WTC11 (cell line): ENCODE data around the gene OR4P4. TPM values are rescaled to one million over a fixed set of nuclear protein-coding genes. Genes with fewer than 3 reads are reported as not detected.

Experiments
- ATAC-seq: fragments of 200-7000 bp; cut with Tn5 transposase; 2 replicates; pipeline ENCODE4 v1.10.0; 2021; ENCODE audit warnings: mild to moderate bottlenecking, moderate library complexity
- CTCF ChIA-PET: fragments of 300-600 bp; sonication (Branson Sonifier 250); formaldehyde crosslinking; loops from one replicate; lab custom pipeline; 2021; ENCODE audit warnings: antibody characterized with exemption; lab: Charles Lee
- POLR2A ChIA-PET: fragments of 350-600 bp; sonication (Branson Sonifier 250); formaldehyde crosslinking; loops from one replicate; lab custom pipeline; 2021; ENCODE audit warnings: antibody characterized with exemption; lab: Charles Lee
- DNase-seq: peaks from one replicate; pipeline ENCODE4 v3.0.0; 2021; ENCODE audit warnings: low spot score
- H3K27ac Mint-ChIP-seq: 2 replicates; pipeline ENCODE4 v1.8.0; 2021; ENCODE audit warnings: mixed read lengths
- H3K27me3 Mint-ChIP-seq: 2 replicates; pipeline ENCODE4 v1.8.0; 2021; ENCODE audit warnings: low read depth, mild to moderate bottlenecking, moderate library complexity, mixed read lengths
- H3K36me3 Mint-ChIP-seq: 2 replicates; pipeline ENCODE4 v1.8.0; 2021; ENCODE audit warnings: mixed read lengths
- H3K4me1 Mint-ChIP-seq: 2 replicates; pipeline ENCODE4 v1.8.0; 2022; ENCODE audit warnings: mixed read lengths
- H3K4me3 Mint-ChIP-seq: 2 replicates; pipeline ENCODE4 v1.8.0; 2021; ENCODE audit warnings: mild to moderate bottlenecking, moderate library complexity, mixed read lengths
- H3K9me3 Mint-ChIP-seq: 2 replicates; pipeline ENCODE4 v1.8.0; 2021; ENCODE audit warnings: mixed read lengths
- ATF1 ChIP-seq: sonication (generic); formaldehyde crosslinking; IDR thresholded peaks from 2 replicates; pipeline ENCODE4 v1.8.1; 2023; ENCODE audit warnings: mild to moderate bottlenecking, moderate library complexity, missing genetic modification reagents
- FOXK1 ChIP-seq: sonication (generic); formaldehyde crosslinking; IDR thresholded peaks from 2 replicates; pipeline ENCODE4 v1.8.0; 2022; ENCODE audit warnings: mild to moderate bottlenecking, moderate library complexity, missing genetic modification reagents
- FOXP1 ChIP-seq: sonication (generic); formaldehyde crosslinking; IDR thresholded peaks from 2 replicates; pipeline ENCODE4 v1.8.0; 2022; ENCODE audit warnings: missing genetic modification reagents, mild to moderate bottlenecking, moderate library complexity, borderline replicate concordance
- GRHL2 ChIP-seq: fragments of 250-450 bp; sonication (Bioruptor Pico); IDR thresholded peaks from 2 replicates; pipeline ENCODE4 v1.8.0; 2022; ENCODE audit warnings: mild to moderate bottlenecking, moderate library complexity; ENCODE audit not compliant: insufficient replicate concordance, severe bottlenecking
- GTF2I ChIP-seq: fragments of 250-450 bp; sonication (Bioruptor Pico); conservative IDR thresholded peaks from 2 replicates; pipeline ENCODE4 v1.4.0; 2021; ENCODE audit warnings: mild to moderate bottlenecking
- MXD4 ChIP-seq: fragments of 250-450 bp; sonication (Bioruptor Pico); IDR thresholded peaks from 2 replicates; pipeline ENCODE4 v1.8.0; 2021; ENCODE audit warnings: mild to moderate bottlenecking, moderate library complexity, borderline replicate concordance
- RELA ChIP-seq: sonication (generic); formaldehyde crosslinking; IDR thresholded peaks from 2 replicates; pipeline ENCODE4 v1.8.1; 2022; ENCODE audit warnings: missing genetic modification reagents, mild to moderate bottlenecking, borderline replicate concordance
- RORB ChIP-seq: fragments of 250-450 bp; sonication (Bioruptor Pico); IDR thresholded peaks from 2 replicates; pipeline ENCODE4 v1.9.0; 2021; ENCODE audit warnings: mild to moderate bottlenecking
- TCF7 ChIP-seq: sonication (generic); formaldehyde crosslinking; IDR thresholded peaks from 2 replicates; pipeline ENCODE4 v1.8.0; 2022; ENCODE audit warnings: mild to moderate bottlenecking, low read depth, missing genetic modification reagents, moderate library complexity
- TEAD1 ChIP-seq: sonication (generic); formaldehyde crosslinking; IDR thresholded peaks from 2 replicates; pipeline ENCODE4 v1.8.0; 2022; ENCODE audit warnings: mild to moderate bottlenecking, missing genetic modification reagents
- ZNF263 ChIP-seq: sonication (generic); formaldehyde crosslinking; IDR thresholded peaks from 2 replicates; pipeline ENCODE4 v1.8.1; 2022; ENCODE audit warnings: low read depth, mild to moderate bottlenecking, moderate library complexity, missing genetic modification reagents
- total RNA-seq: library from RNA; stranded (reverse); gene quantifications from 3 replicates; pipeline ENCODE4 v1.2.3, GENCODE V29; 2021
- TF ChIP-seq, protein P1 (sequence below): fragments of 250-450 bp; sonication (Bioruptor Pico); IDR thresholded peaks from 2 replicates; pipeline ENCODE4 v1.9.0; 2021; ENCODE audit warnings: mild to moderate bottlenecking, borderline replicate concordance
- TF ChIP-seq, protein P2 (sequence below): sonication (generic); formaldehyde crosslinking; IDR thresholded peaks from 2 replicates; pipeline ENCODE4 v1.8.1; 2023; ENCODE audit warnings: mild to moderate bottlenecking, moderate library complexity, missing genetic modification reagents
- TF ChIP-seq, protein P3 (sequence below): fragments of 250-450 bp; sonication (Bioruptor Pico); IDR thresholded peaks from 2 replicates; pipeline ENCODE4 v1.9.0; 2021; ENCODE audit warnings: mild to moderate bottlenecking
- TF ChIP-seq, protein P4 (sequence below): fragments of 200-600 bp; IDR thresholded peaks from 2 replicates; pipeline ENCODE4 v1.8.0; 2022; ENCODE audit warnings: antibody characterized with exemption
- TF ChIP-seq, protein P5 (sequence below): fragments of 250-450 bp; sonication (Bioruptor Pico); IDR thresholded peaks from 2 replicates; pipeline ENCODE4 v1.9.0; 2021; ENCODE audit warnings: moderate library complexity, mild to moderate bottlenecking, inconsistent platforms, borderline replicate concordance

OR4P4 gene
- total RNA-seq, 1 experiment from 2014 or later = not detected

DNA sequence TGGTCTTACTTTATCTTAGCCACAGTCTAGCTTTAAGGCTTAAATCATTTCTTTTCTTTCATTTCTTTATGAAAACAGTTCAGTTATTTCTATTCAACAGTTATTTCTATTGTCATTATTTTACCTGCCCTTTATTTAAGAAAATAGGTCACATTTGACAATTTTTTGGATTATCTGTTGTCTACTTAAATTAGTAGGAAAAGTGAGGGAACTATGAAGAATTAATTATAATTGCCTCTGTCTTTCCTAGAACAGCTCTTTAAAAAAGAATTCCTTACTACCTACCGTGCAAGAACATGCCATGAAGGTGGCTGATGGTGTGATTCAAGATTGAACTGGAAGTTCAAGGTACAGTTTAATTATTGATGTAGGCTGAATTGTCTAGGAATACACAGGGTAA, 27.0 kb downstream of the OR4P4 start, which contains the start of gene OR4C6 (continued):
- TF ChIP-seq, protein P1, sequence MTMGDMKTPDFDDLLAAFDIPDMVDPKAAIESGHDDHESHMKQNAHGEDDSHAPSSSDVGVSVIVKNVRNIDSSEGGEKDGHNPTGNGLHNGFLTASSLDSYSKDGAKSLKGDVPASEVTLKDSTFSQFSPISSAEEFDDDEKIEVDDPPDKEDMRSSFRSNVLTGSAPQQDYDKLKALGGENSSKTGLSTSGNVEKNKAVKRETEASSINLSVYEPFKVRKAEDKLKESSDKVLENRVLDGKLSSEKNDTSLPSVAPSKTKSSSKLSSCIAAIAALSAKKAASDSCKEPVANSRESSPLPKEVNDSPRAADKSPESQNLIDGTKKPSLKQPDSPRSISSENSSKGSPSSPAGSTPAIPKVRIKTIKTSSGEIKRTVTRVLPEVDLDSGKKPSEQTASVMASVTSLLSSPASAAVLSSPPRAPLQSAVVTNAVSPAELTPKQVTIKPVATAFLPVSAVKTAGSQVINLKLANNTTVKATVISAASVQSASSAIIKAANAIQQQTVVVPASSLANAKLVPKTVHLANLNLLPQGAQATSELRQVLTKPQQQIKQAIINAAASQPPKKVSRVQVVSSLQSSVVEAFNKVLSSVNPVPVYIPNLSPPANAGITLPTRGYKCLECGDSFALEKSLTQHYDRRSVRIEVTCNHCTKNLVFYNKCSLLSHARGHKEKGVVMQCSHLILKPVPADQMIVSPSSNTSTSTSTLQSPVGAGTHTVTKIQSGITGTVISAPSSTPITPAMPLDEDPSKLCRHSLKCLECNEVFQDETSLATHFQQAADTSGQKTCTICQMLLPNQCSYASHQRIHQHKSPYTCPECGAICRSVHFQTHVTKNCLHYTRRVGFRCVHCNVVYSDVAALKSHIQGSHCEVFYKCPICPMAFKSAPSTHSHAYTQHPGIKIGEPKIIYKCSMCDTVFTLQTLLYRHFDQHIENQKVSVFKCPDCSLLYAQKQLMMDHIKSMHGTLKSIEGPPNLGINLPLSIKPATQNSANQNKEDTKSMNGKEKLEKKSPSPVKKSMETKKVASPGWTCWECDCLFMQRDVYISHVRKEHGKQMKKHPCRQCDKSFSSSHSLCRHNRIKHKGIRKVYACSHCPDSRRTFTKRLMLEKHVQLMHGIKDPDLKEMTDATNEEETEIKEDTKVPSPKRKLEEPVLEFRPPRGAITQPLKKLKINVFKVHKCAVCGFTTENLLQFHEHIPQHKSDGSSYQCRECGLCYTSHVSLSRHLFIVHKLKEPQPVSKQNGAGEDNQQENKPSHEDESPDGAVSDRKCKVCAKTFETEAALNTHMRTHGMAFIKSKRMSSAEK (CRISPR knock-in tag) = no peak
- TF ChIP-seq GRHL2 (CRISPR knock-in tag) = no peak
- TF ChIP-seq ATF1 = no peak
- TF ChIP-seq, protein P2, sequence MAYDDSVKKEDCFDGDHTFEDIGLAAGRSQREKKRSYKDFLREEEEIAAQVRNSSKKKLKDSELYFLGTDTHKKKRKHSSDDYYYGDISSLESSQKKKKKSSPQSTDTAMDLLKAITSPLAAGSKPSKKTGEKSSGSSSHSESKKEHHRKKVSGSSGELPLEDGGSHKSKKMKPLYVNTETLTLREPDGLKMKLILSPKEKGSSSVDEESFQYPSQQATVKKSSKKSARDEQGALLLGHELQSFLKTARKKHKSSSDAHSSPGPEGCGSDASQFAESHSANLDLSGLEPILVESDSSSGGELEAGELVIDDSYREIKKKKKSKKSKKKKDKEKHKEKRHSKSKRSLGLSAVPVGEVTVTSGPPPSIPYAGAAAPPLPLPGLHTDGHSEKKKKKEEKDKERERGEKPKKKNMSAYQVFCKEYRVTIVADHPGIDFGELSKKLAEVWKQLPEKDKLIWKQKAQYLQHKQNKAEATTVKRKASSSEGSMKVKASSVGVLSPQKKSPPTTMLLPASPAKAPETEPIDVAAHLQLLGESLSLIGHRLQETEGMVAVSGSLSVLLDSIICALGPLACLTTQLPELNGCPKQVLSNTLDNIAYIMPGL (CRISPR knock-in tag) = no peak
- TF ChIP-seq, protein P3, sequence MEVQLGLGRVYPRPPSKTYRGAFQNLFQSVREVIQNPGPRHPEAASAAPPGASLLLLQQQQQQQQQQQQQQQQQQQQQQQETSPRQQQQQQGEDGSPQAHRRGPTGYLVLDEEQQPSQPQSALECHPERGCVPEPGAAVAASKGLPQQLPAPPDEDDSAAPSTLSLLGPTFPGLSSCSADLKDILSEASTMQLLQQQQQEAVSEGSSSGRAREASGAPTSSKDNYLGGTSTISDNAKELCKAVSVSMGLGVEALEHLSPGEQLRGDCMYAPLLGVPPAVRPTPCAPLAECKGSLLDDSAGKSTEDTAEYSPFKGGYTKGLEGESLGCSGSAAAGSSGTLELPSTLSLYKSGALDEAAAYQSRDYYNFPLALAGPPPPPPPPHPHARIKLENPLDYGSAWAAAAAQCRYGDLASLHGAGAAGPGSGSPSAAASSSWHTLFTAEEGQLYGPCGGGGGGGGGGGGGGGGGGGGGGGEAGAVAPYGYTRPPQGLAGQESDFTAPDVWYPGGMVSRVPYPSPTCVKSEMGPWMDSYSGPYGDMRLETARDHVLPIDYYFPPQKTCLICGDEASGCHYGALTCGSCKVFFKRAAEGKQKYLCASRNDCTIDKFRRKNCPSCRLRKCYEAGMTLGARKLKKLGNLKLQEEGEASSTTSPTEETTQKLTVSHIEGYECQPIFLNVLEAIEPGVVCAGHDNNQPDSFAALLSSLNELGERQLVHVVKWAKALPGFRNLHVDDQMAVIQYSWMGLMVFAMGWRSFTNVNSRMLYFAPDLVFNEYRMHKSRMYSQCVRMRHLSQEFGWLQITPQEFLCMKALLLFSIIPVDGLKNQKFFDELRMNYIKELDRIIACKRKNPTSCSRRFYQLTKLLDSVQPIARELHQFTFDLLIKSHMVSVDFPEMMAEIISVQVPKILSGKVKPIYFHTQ (CRISPR knock-in tag) = no peak
- no peak for TF ChIP-seq TCF7 (CRISPR knock-in tag)
- TF ChIP-seq ZNF263 = no peak
- TF ChIP-seq RORB (CRISPR knock-in tag) = no peak
- TF ChIP-seq GTF2I (CRISPR knock-in tag) = no peak
- TF ChIP-seq RELA = no peak
- no peak for TF ChIP-seq FOXK1 (CRISPR knock-in tag)
- TF ChIP-seq, protein P4, sequence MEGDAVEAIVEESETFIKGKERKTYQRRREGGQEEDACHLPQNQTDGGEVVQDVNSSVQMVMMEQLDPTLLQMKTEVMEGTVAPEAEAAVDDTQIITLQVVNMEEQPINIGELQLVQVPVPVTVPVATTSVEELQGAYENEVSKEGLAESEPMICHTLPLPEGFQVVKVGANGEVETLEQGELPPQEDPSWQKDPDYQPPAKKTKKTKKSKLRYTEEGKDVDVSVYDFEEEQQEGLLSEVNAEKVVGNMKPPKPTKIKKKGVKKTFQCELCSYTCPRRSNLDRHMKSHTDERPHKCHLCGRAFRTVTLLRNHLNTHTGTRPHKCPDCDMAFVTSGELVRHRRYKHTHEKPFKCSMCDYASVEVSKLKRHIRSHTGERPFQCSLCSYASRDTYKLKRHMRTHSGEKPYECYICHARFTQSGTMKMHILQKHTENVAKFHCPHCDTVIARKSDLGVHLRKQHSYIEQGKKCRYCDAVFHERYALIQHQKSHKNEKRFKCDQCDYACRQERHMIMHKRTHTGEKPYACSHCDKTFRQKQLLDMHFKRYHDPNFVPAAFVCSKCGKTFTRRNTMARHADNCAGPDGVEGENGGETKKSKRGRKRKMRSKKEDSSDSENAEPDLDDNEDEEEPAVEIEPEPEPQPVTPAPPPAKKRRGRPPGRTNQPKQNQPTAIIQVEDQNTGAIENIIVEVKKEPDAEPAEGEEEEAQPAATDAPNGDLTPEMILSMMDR = no peak

DNA sequence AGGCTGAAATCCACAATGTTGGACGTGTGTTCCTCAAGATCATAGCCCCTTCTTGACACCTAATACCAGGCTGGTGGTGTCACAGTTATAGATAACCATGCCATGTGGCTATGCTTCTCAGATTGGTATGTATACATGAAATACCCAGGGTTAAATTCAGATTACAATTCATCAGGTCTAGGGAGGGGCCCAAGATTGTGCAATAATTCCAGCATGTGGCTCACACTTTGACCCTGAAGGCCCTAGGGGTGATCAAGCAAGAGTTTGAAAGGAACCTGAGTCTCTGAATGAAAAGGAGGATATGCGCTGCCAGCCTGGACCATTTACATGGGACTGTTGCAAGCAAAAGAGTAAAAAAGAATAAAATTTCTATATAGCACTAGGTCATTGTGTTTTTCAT, 34.5 kb downstream of the OR4P4 start:
- H3K9me3 Mint-ChIP-seq = peaks cover 74% of the 10 kb centered on the region
- CTCF ChIA-PET = no interaction called here
- H3K4me1 Mint-ChIP-seq = no peaks in the 10 kb centered on the region
- ATAC-seq (no peak), DNase-seq (no peak)
- no peak for TF ChIP-seq TEAD1
- TF ChIP-seq FOXP1 (CRISPR knock-in tag) = no peak
- TF ChIP-seq, protein P5, sequence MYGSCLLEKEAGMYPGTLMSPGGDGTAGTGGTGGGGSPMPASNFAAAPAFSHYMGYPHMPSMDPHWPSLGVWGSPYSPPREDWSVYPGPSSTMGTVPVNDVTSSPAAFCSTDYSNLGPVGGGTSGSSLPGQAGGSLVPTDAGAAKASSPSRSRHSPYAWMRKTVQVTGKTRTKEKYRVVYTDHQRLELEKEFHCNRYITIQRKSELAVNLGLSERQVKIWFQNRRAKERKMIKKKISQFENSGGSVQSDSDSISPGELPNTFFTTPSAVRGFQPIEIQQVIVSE (CRISPR knock-in tag) = no peak
- TF ChIP-seq MXD4 (CRISPR knock-in tag) = no peak
- no peaks in the 10 kb centered on the region for H3K27me3 Mint-ChIP-seq
- H3K4me3 Mint-ChIP-seq = no peak overlapping the region
- POLR2A ChIA-PET = no interaction called here
- peaks cover 52% of the 10 kb centered on the region for H3K36me3 Mint-ChIP-seq
- no peak overlapping the region for H3K27ac Mint-ChIP-seq
